Measurements from ENCODE around the gene ARHGAP9.

The ARHGAP9 gene

DNA sequence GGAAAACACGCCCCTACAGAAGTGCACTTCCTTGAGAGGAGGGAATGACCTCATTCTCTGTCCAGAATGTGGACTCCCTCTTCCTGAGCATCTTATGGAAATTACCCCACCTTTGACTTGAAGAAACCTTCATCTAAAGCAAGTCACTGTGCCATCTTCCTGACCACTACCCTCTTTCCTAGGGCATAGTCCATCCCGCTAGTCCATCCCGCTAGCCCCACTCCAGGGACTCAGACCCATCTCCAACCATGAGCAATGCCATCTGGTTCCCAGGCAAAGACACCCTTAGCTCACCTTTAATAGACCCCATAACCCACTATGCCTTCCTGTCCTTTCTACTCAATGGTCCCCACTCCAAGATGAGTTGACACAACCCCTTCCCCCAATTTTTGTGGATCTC lies 29.6 kb downstream of the ARHGAP9 start:
- Histone ChIP-seq H3K79me2 (ENCODE audit: insufficient read depth, low read length) (no peaks in the 10 kb centered on the region), H2AFZ (ENCODE audit: low read length) (no peak overlapping the region), H3K4me1 (ENCODE audit: insufficient read depth, low read length, poor library complexity, severe bottlenecking) (peaks cover 8% of the 10 kb centered on the region), H3K4me2 (ENCODE audit: low read depth, low read length, poor library complexity, severe bottlenecking) (no peak overlapping the region), H3K9me3 (ENCODE audit: insufficient read depth, low read depth, low read length) (no peaks in the 10 kb centered on the region), H3K36me3 (ENCODE audit: insufficient read depth, low read length) (no peaks in the 10 kb centered on the region), H3K9ac (ENCODE audit: low read depth, low read length, poor library complexity, severe bottlenecking) (no peak overlapping the region), H3K9me2 (replicated peaks; ENCODE audit: low read depth, low read length) (no peaks in the 10 kb centered on the region), H3K4me3 (ENCODE audit: low read length, poor library complexity, severe bottlenecking) (no peak overlapping the region), H4K20me1 (ENCODE audit: insufficient read depth, low read length, poor library complexity, severe bottlenecking) (no peaks in the 10 kb centered on the region), H3K27me3 (ENCODE audit: insufficient read depth, low read length, poor library complexity, severe bottlenecking) (no peaks in the 10 kb centered on the region), H3F3A (ENCODE audit: low read depth) (no peaks in the 10 kb centered on the region)
- TF ChIP-seq, protein P1, sequence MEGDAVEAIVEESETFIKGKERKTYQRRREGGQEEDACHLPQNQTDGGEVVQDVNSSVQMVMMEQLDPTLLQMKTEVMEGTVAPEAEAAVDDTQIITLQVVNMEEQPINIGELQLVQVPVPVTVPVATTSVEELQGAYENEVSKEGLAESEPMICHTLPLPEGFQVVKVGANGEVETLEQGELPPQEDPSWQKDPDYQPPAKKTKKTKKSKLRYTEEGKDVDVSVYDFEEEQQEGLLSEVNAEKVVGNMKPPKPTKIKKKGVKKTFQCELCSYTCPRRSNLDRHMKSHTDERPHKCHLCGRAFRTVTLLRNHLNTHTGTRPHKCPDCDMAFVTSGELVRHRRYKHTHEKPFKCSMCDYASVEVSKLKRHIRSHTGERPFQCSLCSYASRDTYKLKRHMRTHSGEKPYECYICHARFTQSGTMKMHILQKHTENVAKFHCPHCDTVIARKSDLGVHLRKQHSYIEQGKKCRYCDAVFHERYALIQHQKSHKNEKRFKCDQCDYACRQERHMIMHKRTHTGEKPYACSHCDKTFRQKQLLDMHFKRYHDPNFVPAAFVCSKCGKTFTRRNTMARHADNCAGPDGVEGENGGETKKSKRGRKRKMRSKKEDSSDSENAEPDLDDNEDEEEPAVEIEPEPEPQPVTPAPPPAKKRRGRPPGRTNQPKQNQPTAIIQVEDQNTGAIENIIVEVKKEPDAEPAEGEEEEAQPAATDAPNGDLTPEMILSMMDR (conservative IDR thresholded peaks at IDR 0.05; ENCODE audit: low read length), result no peak
- no peak for TF ChIP-seq EZH2phosphoT487 (IDR thresholded peaks at IDR 0.05; ENCODE audit: borderline replicate concordance)

DNA sequence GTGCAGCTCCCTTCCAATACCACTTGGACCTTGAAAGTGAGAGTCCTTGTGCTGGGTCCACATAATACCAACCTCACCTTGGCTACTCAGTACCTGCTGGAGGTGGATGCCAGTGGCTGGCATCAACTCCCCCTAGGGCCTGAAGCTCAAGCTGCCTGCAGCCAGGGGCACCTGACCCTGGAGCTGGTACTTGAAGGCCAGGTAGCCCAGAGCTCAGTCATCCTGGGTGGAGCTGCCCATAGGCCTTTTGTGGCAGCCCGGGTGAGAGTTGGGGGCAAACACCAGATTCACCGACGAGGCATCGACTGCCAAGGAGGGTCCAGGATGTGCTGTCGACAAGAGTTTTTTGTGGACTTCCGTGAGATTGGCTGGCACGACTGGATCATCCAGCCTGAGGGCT lies 30.3 kb downstream of the ARHGAP9 start:
- Histone ChIP-seq H4K20me1 (ENCODE audit: insufficient read depth, low read length, poor library complexity, severe bottlenecking) (no peaks in the 10 kb centered on the region), H3K79me2 (ENCODE audit: insufficient read depth, low read length) (no peaks in the 10 kb centered on the region), H3K9ac (ENCODE audit: low read depth, low read length, poor library complexity, severe bottlenecking) (no peak overlapping the region), H2AFZ (ENCODE audit: low read length) (no peak overlapping the region), H3K9me3 (ENCODE audit: insufficient read depth, low read depth, low read length) (no peaks in the 10 kb centered on the region), H3K4me1 (ENCODE audit: insufficient read depth, low read length, poor library complexity, severe bottlenecking) (peaks cover 11% of the 10 kb centered on the region), H3K4me3 (ENCODE audit: low read length, poor library complexity, severe bottlenecking) (no peak overlapping the region), H3K4me2 (ENCODE audit: low read depth, low read length, poor library complexity, severe bottlenecking) (no peak overlapping the region), H3K27me3 (ENCODE audit: insufficient read depth, low read length, poor library complexity, severe bottlenecking) (no peaks in the 10 kb centered on the region), H3F3A (ENCODE audit: low read depth) (no peaks in the 10 kb centered on the region), H3K9me2 (replicated peaks; ENCODE audit: low read depth, low read length) (no peaks in the 10 kb centered on the region), H3K36me3 (ENCODE audit: insufficient read depth, low read length) (no peaks in the 10 kb centered on the region)
- TF ChIP-seq EZH2phosphoT487 (IDR thresholded peaks at IDR 0.05; ENCODE audit: borderline replicate concordance), result no peak

GRCh38 chr12:57448669-57449068 lies 31.0 kb downstream of the ARHGAP9 start:
- no peak overlapping the region for H2AFZ ChIP-seq (ENCODE audit: low read length)
- H3K79me2 ChIP-seq (ENCODE audit: insufficient read depth, low read length), result no peaks in the 10 kb centered on the region
- peaks cover 11% of the 10 kb centered on the region for H3K4me1 ChIP-seq (ENCODE audit: insufficient read depth, low read length, poor library complexity, severe bottlenecking)
- no peak overlapping the region for H3K4me2 ChIP-seq (ENCODE audit: low read depth, low read length, poor library complexity, severe bottlenecking)
- H3K27me3 ChIP-seq (ENCODE audit: insufficient read depth, low read length, poor library complexity, severe bottlenecking), result no peaks in the 10 kb centered on the region
- no peaks in the 10 kb centered on the region for H3K9me2 ChIP-seq (replicated peaks; ENCODE audit: low read depth, low read length)
- no peak overlapping the region for H3K4me3 ChIP-seq (ENCODE audit: low read length, poor library complexity, severe bottlenecking)
- H3K9me3 ChIP-seq (ENCODE audit: insufficient read depth, low read depth, low read length), result no peaks in the 10 kb centered on the region
- no peaks in the 10 kb centered on the region for H4K20me1 ChIP-seq (ENCODE audit: insufficient read depth, low read length, poor library complexity, severe bottlenecking)
- no peak for TF ChIP-seq EZH2phosphoT487 (IDR thresholded peaks at IDR 0.05; ENCODE audit: borderline replicate concordance)
- no peak overlapping the region for H3K9ac ChIP-seq (ENCODE audit: low read depth, low read length, poor library complexity, severe bottlenecking)
- no peaks in the 10 kb centered on the region for H3K36me3 ChIP-seq (ENCODE audit: insufficient read depth, low read length)
- H3F3A ChIP-seq (ENCODE audit: low read depth), result no peaks in the 10 kb centered on the region

DNA sequence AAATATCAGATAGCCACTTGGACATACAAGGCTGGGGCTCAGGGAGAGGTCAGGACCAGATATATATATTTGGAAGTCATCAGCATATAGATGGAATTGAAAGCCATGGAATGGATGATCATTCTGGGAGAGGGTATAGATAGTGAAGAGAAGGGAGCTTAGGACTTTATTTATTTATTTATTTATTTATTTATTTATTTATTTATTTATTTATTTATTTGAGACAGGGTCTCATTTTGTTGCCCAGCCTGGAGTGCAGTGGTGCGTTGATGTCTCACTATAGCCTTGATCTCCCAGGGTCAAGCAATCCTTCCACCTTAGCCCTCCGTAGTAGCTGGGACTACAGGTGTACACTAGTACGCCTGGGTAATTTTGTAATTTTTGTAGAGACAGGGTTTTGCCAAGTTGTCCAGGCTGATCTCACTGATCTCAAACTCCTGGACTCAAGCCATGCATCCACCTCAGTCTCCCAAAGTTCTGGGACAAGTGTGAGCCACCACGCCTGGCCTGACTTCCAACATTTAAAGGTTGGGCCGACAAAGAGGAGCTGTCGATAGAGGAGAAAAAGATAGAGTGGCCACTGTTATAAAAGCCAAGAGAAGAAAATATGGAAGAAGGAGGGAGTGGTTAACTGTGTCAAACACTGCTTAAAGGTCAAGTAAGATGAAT lies 33.2 kb downstream of the ARHGAP9 start:
- H2AFZ ChIP-seq (ENCODE audit: low read length), result no peak overlapping the region
- H3K79me2 ChIP-seq (ENCODE audit: insufficient read depth, low read length), result no peaks in the 10 kb centered on the region

More for the DNA sequence above, 33.2 kb downstream of the ARHGAP9 start:
- Histone ChIP-seq H3F3A (ENCODE audit: low read depth) (no peaks in the 10 kb centered on the region), H3K9me2 (replicated peaks; ENCODE audit: low read depth, low read length) (no peaks in the 10 kb centered on the region), H3K9me3 (ENCODE audit: insufficient read depth, low read depth, low read length) (no peaks in the 10 kb centered on the region), H3K27me3 (ENCODE audit: insufficient read depth, low read length, poor library complexity, severe bottlenecking) (no peaks in the 10 kb centered on the region), H3K9ac (ENCODE audit: low read depth, low read length, poor library complexity, severe bottlenecking) (no peak overlapping the region), H3K36me3 (ENCODE audit: insufficient read depth, low read length) (no peaks in the 10 kb centered on the region), H3K4me3 (ENCODE audit: low read length, poor library complexity, severe bottlenecking) (no peak overlapping the region), H3K4me1 (ENCODE audit: insufficient read depth, low read length, poor library complexity, severe bottlenecking) (peaks cover 5% of the 10 kb centered on the region), H4K20me1 (ENCODE audit: insufficient read depth, low read length, poor library complexity, severe bottlenecking) (no peaks in the 10 kb centered on the region), H3K4me2 (ENCODE audit: low read depth, low read length, poor library complexity, severe bottlenecking) (no peak overlapping the region)
- TF ChIP-seq EZH2phosphoT487 (IDR thresholded peaks at IDR 0.05; ENCODE audit: borderline replicate concordance), result no peak
- TF ChIP-seq, protein P1 (conservative IDR thresholded peaks at IDR 0.05; ENCODE audit: low read length), result no peak

All from Loucy (cell line).